Medulla oblongata (tissue), 1 donor: ENCODE results near the gene SELENOT.

Experiments
- DNase-seq: peaks from one replicate; pipeline ENCODE4 v3.0.0-alpha.2; 2015; ENCODE audit errors: extremely low spot score

SELENOT gene

GRCh38 chr3:150662410-150663200 is 59.5 kb downstream of the SELENOT start:
- no peak for DNase-seq

DNA sequence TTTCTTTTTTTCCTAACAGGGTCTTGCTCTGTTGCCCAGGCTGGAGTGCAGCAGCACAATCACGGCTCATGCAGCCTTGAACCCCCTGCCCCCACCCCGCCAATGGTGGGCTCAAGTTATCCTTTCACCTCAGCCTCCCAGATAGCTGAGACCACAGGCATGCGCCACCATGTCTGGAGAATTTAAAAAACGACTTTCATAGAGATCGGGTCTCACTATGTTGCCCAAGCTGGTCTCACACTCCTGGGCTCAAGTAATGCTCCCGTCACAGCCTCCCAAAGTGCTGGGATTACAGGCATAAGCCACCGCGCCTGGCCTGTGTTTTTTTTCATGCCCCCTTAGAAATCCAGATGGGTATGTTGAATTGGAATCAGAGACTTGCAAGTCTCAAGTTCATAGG is 60.3 kb downstream of the SELENOT start:
- no peak for DNase-seq

DNA sequence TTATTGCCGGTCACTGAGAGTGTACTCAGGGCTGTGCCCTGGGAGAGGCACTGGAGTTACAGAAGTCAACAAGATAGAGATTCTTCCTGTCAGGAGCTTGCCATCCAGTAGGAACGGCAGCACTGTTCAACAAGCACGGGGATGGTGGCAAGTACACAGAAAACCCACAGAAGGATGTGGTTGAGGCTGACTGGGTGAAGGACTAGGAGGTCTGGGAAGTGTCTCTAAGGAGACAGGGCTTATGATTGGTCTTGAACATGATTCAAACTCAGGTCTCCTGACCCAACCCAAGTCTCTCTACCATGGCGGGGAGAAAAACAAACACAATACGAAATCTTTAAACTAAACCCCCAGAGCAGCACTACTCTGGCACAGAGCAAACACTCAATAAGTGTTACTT is 63.0 kb downstream of the SELENOT start:
- DNase-seq, result no peak

DNA sequence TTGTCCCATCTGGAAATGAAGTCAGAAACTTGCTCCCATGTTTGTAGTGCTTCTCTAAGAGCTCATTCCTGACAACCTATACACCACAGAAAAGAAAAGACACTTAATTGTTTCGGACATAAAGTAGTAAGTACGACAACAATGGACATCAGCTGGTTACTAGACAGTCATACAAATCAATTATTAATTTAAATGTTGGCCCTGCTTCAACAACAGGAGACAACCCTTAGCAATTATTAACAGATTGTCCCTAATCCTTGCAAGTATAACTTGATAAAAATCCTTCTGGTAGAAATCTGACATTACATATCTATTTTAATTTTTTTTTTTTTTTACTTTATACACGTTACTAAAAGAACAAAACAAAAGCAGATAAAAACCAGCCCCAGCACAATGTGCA is 70.8 kb downstream of the SELENOT start:
- DNase-seq, result no peak

GRCh38 chr3:150675587-150675986 is 72.5 kb downstream of the SELENOT start:
- no peak for DNase-seq
